ENCODE data around the gene SFR1.

SFR1 gene

GRCh38 chr10:104088239-104088638, 33.7 kb upstream of the SFR1 start:
- H3K27ac ChIP-seq (ENCODE audit: low read length), result no peak overlapping the region
- no peaks in the 10 kb centered on the region for H3K9me3 ChIP-seq (ENCODE audit: control insufficient read depth, insufficient read depth, low read length)
- WGBS (ENCODE audit: insufficient coverage, insufficient read length), result no CpG with 5 or more reads among the region's 5 CpGs
- peaks cover 6% of the 10 kb centered on the region; the same call in 1 of the 2 replicates for H3K4me1 ChIP-seq (ENCODE audit: control insufficient read depth, insufficient read depth, low read length)
- no peak for DNase-seq (ENCODE audit: low read depth, low spot score)
- no peak overlapping the region for H3K4me3 ChIP-seq (ENCODE audit: low read length)
- H3K27me3 ChIP-seq (ENCODE audit: control insufficient read depth, insufficient read depth, low read length), result no peaks in the 10 kb centered on the region
- no peaks in the 10 kb centered on the region for H3K36me3 ChIP-seq (ENCODE audit: control insufficient read depth, insufficient read depth, low read length)

DNA sequence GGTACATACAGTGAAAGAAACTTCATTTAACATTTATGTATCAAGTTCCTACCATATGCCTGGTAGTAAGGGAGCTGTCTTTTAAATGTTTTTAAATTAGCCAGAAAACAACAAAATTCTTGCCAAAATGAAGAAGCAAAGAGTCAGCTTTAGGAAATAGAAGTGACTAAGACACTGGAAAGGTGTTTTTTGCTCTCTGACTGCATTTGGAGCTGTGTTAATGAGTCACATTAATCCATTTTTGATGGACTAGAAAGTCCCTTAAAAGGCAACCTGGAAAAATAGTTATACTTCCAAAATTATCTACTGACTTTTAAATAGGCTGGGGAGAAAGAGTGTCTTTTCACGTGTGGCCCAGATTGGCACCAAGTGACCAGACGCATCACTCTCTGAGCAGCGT, 32.4 kb upstream of the SFR1 start:
- Histone ChIP-seq H3K27me3 (ENCODE audit: control insufficient read depth, insufficient read depth, low read length) (no peaks in the 10 kb centered on the region), H3K36me3 (ENCODE audit: control insufficient read depth, insufficient read depth, low read length) (no peaks in the 10 kb centered on the region), H3K27ac (ENCODE audit: low read length) (no peak overlapping the region), H3K4me1 (ENCODE audit: control insufficient read depth, insufficient read depth, low read length) (peaks cover 6% of the 10 kb centered on the region; the same call in 1 of the 2 replicates), H3K9me3 (ENCODE audit: control insufficient read depth, insufficient read depth, low read length) (no peaks in the 10 kb centered on the region), H3K4me3 (ENCODE audit: low read length) (no peak overlapping the region)
- no peak for DNase-seq (ENCODE audit: low read depth, low spot score)
- no CpG with 5 or more reads among the region's 3 CpGs for WGBS (ENCODE audit: insufficient coverage, insufficient read length)

- no CpG with 5 or more reads among the region's 2 CpGs for WGBS (ENCODE audit: insufficient coverage, insufficient read length)
- Histone ChIP-seq H3K4me3 (ENCODE audit: low read length) (no peak overlapping the region), H3K36me3 (ENCODE audit: control insufficient read depth, insufficient read depth, low read length) (no peaks in the 10 kb centered on the region), H3K9me3 (ENCODE audit: control insufficient read depth, insufficient read depth, low read length) (no peaks in the 10 kb centered on the region), H3K27ac (ENCODE audit: low read length) (no peak overlapping the region), H3K4me1 (ENCODE audit: control insufficient read depth, insufficient read depth, low read length) (peaks cover 6% of the 10 kb centered on the region; the same call in 1 of the 2 replicates), H3K27me3 (ENCODE audit: control insufficient read depth, insufficient read depth, low read length) (no peaks in the 10 kb centered on the region)
- DNase-seq (ENCODE audit: low read depth, low spot score), result no peak
Observed at GRCh38 chr10:104090611-104091010, 31.4 kb upstream of the SFR1 start.

GRCh38 chr10:104092749-104093148, 29.2 kb upstream of the SFR1 start:
- no peak for DNase-seq (ENCODE audit: low read depth, low spot score)
- no peak overlapping the region for H3K27ac ChIP-seq (ENCODE audit: low read length)
- no peaks in the 10 kb centered on the region for H3K36me3 ChIP-seq (ENCODE audit: control insufficient read depth, insufficient read depth, low read length)
- H3K27me3 ChIP-seq (ENCODE audit: control insufficient read depth, insufficient read depth, low read length), result no peaks in the 10 kb centered on the region
- peaks cover 4% of the 10 kb centered on the region; the same call in 1 of the 2 replicates for H3K4me1 ChIP-seq (ENCODE audit: control insufficient read depth, insufficient read depth, low read length)
- no peaks in the 10 kb centered on the region for H3K9me3 ChIP-seq (ENCODE audit: control insufficient read depth, insufficient read depth, low read length)
- no peak overlapping the region for H3K4me3 ChIP-seq (ENCODE audit: low read length)

GRCh38 chr10:104096692-104097091, 25.3 kb upstream of the SFR1 start:
- H3K36me3 ChIP-seq (ENCODE audit: control insufficient read depth, insufficient read depth, low read length), result no peaks in the 10 kb centered on the region
- DNase-seq (ENCODE audit: low read depth, low spot score), result no peak
- no peak overlapping the region for H3K27ac ChIP-seq (ENCODE audit: low read length)
- no peaks in the 10 kb centered on the region for H3K4me1 ChIP-seq (ENCODE audit: control insufficient read depth, insufficient read depth, low read length)
- no peaks in the 10 kb centered on the region for H3K9me3 ChIP-seq (ENCODE audit: control insufficient read depth, insufficient read depth, low read length)
- H3K4me3 ChIP-seq (ENCODE audit: low read length), result no peak overlapping the region
- H3K27me3 ChIP-seq (ENCODE audit: control insufficient read depth, insufficient read depth, low read length), result no peaks in the 10 kb centered on the region
- WGBS (ENCODE audit: insufficient coverage, insufficient read length), result no CpG with 5 or more reads among the region's 2 CpGs

GRCh38 chr10:104098358-104098925, 23.5 kb upstream of the SFR1 start:
- no peaks in the 10 kb centered on the region for H3K4me1 ChIP-seq (ENCODE audit: control insufficient read depth, insufficient read depth, low read length)
- H3K27me3 ChIP-seq (ENCODE audit: control insufficient read depth, insufficient read depth, low read length), result no peaks in the 10 kb centered on the region
- H3K4me3 ChIP-seq (ENCODE audit: low read length), result no peak overlapping the region
- H3K27ac ChIP-seq (ENCODE audit: low read length), result no peak overlapping the region
- no peaks in the 10 kb centered on the region for H3K36me3 ChIP-seq (ENCODE audit: control insufficient read depth, insufficient read depth, low read length)
- DNase-seq (ENCODE audit: low read depth, low spot score), result no peak
- H3K9me3 ChIP-seq (ENCODE audit: control insufficient read depth, insufficient read depth, low read length), result no peaks in the 10 kb centered on the region
- no CpG with 5 or more reads among the region's 4 CpGs for WGBS (ENCODE audit: insufficient coverage, insufficient read length)

GRCh38 chr10:104099269-104099668, 22.7 kb upstream of the SFR1 start:
- WGBS (ENCODE audit: insufficient coverage, insufficient read length), result no CpG with 5 or more reads among the region's 3 CpGs
- DNase-seq (ENCODE audit: low read depth, low spot score), result no peak
- Histone ChIP-seq H3K4me3 (ENCODE audit: low read length) (no peak overlapping the region), H3K36me3 (ENCODE audit: control insufficient read depth, insufficient read depth, low read length) (no peaks in the 10 kb centered on the region), H3K27ac (ENCODE audit: low read length) (no peak overlapping the region), H3K9me3 (ENCODE audit: control insufficient read depth, insufficient read depth, low read length) (no peaks in the 10 kb centered on the region), H3K27me3 (ENCODE audit: control insufficient read depth, insufficient read depth, low read length) (no peaks in the 10 kb centered on the region), H3K4me1 (ENCODE audit: control insufficient read depth, insufficient read depth, low read length) (no peaks in the 10 kb centered on the region)

DNA sequence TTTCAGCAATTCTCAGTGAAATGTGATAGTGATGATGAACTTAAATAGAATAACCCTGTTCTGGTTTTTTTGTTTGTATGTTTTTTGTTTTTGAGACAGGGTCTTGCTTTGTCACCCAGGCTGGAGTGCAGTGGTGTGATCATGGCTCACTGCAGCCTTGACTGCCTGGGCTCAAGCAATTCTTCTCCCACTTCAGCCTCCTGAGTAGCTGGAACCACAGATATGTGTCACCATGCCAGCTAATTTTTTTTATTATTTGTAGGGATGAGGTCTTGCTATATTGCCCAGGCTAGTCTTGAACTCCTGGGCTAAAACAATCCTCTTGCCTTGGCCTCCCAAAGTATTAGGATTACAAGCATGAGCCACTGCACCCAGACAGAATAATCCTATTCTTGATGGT, 22.0 kb upstream of the SFR1 start:
- H3K4me3 ChIP-seq (ENCODE audit: low read length), result no peak overlapping the region
- H3K9me3 ChIP-seq (ENCODE audit: control insufficient read depth, insufficient read depth, low read length), result no peaks in the 10 kb centered on the region
- no peak overlapping the region for H3K27ac ChIP-seq (ENCODE audit: low read length)
- no peaks in the 10 kb centered on the region for H3K27me3 ChIP-seq (ENCODE audit: control insufficient read depth, insufficient read depth, low read length)
- H3K4me1 ChIP-seq (ENCODE audit: control insufficient read depth, insufficient read depth, low read length), result no peaks in the 10 kb centered on the region
- H3K36me3 ChIP-seq (ENCODE audit: control insufficient read depth, insufficient read depth, low read length), result no peaks in the 10 kb centered on the region
- DNase-seq (ENCODE audit: low read depth, low spot score), result no peak

DNA sequence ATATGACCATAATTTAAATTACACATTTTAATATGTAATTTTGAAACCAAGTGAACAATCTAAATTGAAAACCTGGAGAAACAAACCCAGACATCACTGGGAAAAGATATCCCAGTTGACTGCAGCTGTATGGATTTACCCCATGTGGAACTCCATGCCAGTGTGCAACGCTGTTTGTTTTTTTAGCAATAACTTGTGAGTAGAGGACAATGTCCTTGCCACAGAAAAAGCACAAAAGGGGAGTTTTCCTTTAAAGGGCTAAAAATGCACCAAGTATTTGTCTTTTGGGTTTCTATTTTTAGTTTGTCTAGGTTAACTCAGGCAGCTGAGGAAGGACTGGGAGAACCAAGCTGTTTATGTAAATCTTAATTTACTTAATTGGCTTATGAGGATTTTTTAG, 21.2 kb upstream of the SFR1 start:
- WGBS (ENCODE audit: insufficient coverage, insufficient read length), result no CpG with 5 or more reads among the region's 1 CpG
- no peak for DNase-seq (ENCODE audit: low read depth, low spot score)

GRCh38 chr10:104101902-104102301, 20.1 kb upstream of the SFR1 start:
- Histone ChIP-seq H3K27me3 (ENCODE audit: control insufficient read depth, insufficient read depth, low read length) (no peaks in the 10 kb centered on the region), H3K36me3 (ENCODE audit: control insufficient read depth, insufficient read depth, low read length) (no peaks in the 10 kb centered on the region), H3K27ac (ENCODE audit: low read length) (no peak overlapping the region), H3K9me3 (ENCODE audit: control insufficient read depth, insufficient read depth, low read length) (no peaks in the 10 kb centered on the region), H3K4me3 (ENCODE audit: low read length) (no peak overlapping the region), H3K4me1 (ENCODE audit: control insufficient read depth, insufficient read depth, low read length) (no peaks in the 10 kb centered on the region)
- no peak for DNase-seq (ENCODE audit: low read depth, low spot score)
- WGBS (ENCODE audit: insufficient coverage, insufficient read length), result no CpG with 5 or more reads among the region's 1 CpG

More for the DNA sequence above, 21.2 kb upstream of the SFR1 start:
- H3K36me3 ChIP-seq (ENCODE audit: control insufficient read depth, insufficient read depth, low read length), result no peaks in the 10 kb centered on the region
- no peak overlapping the region for H3K27ac ChIP-seq (ENCODE audit: low read length)
- no peaks in the 10 kb centered on the region for H3K27me3 ChIP-seq (ENCODE audit: control insufficient read depth, insufficient read depth, low read length)
- no peaks in the 10 kb centered on the region for H3K9me3 ChIP-seq (ENCODE audit: control insufficient read depth, insufficient read depth, low read length)
- H3K4me3 ChIP-seq (ENCODE audit: low read length), result no peak overlapping the region
- H3K4me1 ChIP-seq (ENCODE audit: control insufficient read depth, insufficient read depth, low read length), result no peaks in the 10 kb centered on the region

DNA sequence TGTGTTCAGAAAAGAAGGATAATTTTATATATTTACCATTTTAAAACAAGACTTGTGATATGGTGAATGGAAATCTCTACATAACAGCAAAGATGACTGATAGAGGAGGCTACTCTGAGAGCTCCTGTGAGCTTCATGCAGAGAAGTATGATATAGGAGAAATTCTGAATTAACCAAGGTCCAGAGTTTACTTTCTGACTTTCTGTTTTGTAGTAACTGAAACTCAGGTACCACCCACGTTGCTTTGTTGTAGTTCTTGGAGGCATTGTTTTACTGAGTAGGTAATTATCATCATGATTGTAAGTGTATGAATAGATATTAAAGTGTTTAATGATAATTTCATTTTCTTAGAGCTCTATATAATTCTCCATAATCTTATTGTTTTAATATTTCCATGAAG, 18.0 kb upstream of the SFR1 start:
- WGBS (ENCODE audit: insufficient coverage, insufficient read length), result no CpG with 5 or more reads among the region's 1 CpG
- no peak overlapping the region for H3K27ac ChIP-seq (ENCODE audit: low read length)
- H3K9me3 ChIP-seq (ENCODE audit: control insufficient read depth, insufficient read depth, low read length), result no peaks in the 10 kb centered on the region
- no peak for DNase-seq (ENCODE audit: low read depth, low spot score)
- H3K27me3 ChIP-seq (ENCODE audit: control insufficient read depth, insufficient read depth, low read length), result no peaks in the 10 kb centered on the region
- no peak overlapping the region for H3K4me3 ChIP-seq (ENCODE audit: low read length)
- no peaks in the 10 kb centered on the region for H3K36me3 ChIP-seq (ENCODE audit: control insufficient read depth, insufficient read depth, low read length)
- no peaks in the 10 kb centered on the region for H3K4me1 ChIP-seq (ENCODE audit: control insufficient read depth, insufficient read depth, low read length)

Data from iPS DF 6.9 (cell line).